OCI-LY1 (cell line): ENCODE measurements around the gene PHF14.
"Not testable (repeated sequence)": the region's sequence is repeated elsewhere in the genome, so short reads cannot be mapped to it uniquely, and the experiment has no call there.

Experiments
- H2AFZ ChIP-seq: fragments of 200-600 bp; sonication (generic), shearing (Covaris generic); 2 replicates; pipeline ENCODE4 v1.6.0; 2014; ENCODE audit warnings: antibody characterized with exemption, mild to moderate bottlenecking, low read length
- H3F3A ChIP-seq: fragments of 200-600 bp; sonication (generic), shearing (Covaris generic); 2 replicates; pipeline ENCODE4 v1.6.0; 2014; ENCODE audit warnings: mild to moderate bottlenecking, antibody characterized with exemption, low read length, moderate library complexity; ENCODE audit not compliant: insufficient read depth
- H3K27ac ChIP-seq: fragments of 200-600 bp; sonication (generic); 2 replicates; pipeline ENCODE4 v1.5.1; 2014; ENCODE audit warnings: low read length, mixed run types, mild to moderate bottlenecking, low read depth; ENCODE audit not compliant: poor library complexity, severe bottlenecking
- H3K27me3 ChIP-seq: fragments of 200-600 bp; sonication (generic); 2 replicates; pipeline ENCODE4 v1.6.0; 2014; ENCODE audit warnings: antibody characterized with exemption, mild to moderate bottlenecking, low read length, moderate library complexity; ENCODE audit not compliant: insufficient read depth
- H3K36me3 ChIP-seq: fragments of 200-600 bp; sonication (generic); 2 replicates; pipeline ENCODE4 v1.6.1; 2014; ENCODE audit warnings: mild to moderate bottlenecking, antibody characterized with exemption, low read length, moderate library complexity, mixed read lengths; ENCODE audit not compliant: insufficient read depth
- H3K4me1 ChIP-seq: fragments of 200-600 bp; sonication (generic); 2 replicates; pipeline ENCODE4 v1.5.1; 2014; ENCODE audit warnings: mild to moderate bottlenecking, low read length, moderate library complexity; ENCODE audit not compliant: insufficient read depth, severe bottlenecking
- H3K4me2 ChIP-seq: fragments of 200-600 bp; sonication (generic), shearing (Covaris generic); 2 replicates; pipeline ENCODE4 v1.6.1; 2014; ENCODE audit warnings: low read length
- H3K4me3 ChIP-seq: fragments of 200-600 bp; sonication (generic); 2 replicates; pipeline ENCODE4 v1.5.1; 2014; ENCODE audit warnings: low read length, low read depth, mild to moderate bottlenecking, mixed read lengths; ENCODE audit not compliant: poor library complexity, severe bottlenecking
- H3K79me2 ChIP-seq: fragments of 200-600 bp; shearing (Covaris generic); 2 replicates; pipeline ENCODE4 v1.6.1; 2016; ENCODE audit warnings: mixed run types, low read length, mixed read lengths; ENCODE audit not compliant: insufficient read depth
- H3K9ac ChIP-seq: fragments of 200-600 bp; sonication (generic), shearing (Covaris generic); 2 replicates; pipeline ENCODE4 v1.6.1; 2014; ENCODE audit warnings: mild to moderate bottlenecking, low read length, mixed read lengths
- H3K9me2 ChIP-seq: fragments of 200-600 bp; sonication (generic), shearing (Covaris generic); 2 replicates; pipeline ENCODE4 v1.6.1; 2014; ENCODE audit warnings: low read depth, mild to moderate bottlenecking, low read length, mixed read lengths
- H3K9me3 ChIP-seq: fragments of 200-600 bp; shearing (Covaris generic); 2 replicates; pipeline ENCODE4 v1.6.1; 2014; ENCODE audit warnings: low read length, mixed read lengths
- H4K20me1 ChIP-seq: fragments of 200-600 bp; sonication (generic), shearing (Covaris generic); 2 replicates; pipeline ENCODE4 v1.6.0; 2016; ENCODE audit warnings: mild to moderate bottlenecking, low read length; ENCODE audit not compliant: insufficient read depth
- CTCF ChIP-seq: fragments of 200-600 bp; sonication (generic), shearing (Covaris generic); IDR thresholded peaks from 2 replicates; pipeline ENCODE4 v1.5.1; 2017; ENCODE audit warnings: mild to moderate bottlenecking, antibody characterized with exemption, low read length, moderate library complexity, mixed read lengths
- EZH2 ChIP-seq: fragments of 200-600 bp; sonication (generic), shearing (Covaris generic); IDR thresholded peaks from 2 replicates; pipeline ENCODE4 v1.8.0; 2017; ENCODE audit warnings: borderline replicate concordance, mixed run types, mild to moderate bottlenecking, antibody characterized with exemption, low read length, moderate library complexity, mixed read lengths

The PHF14 gene

GRCh38 chr7:10952588-10952987 lies 21.1 kb upstream of the PHF14 start:
- no peaks in the 10 kb centered on the region for H3K4me1 ChIP-seq
- H3K27ac ChIP-seq, result no peak overlapping the region
- H4K20me1 ChIP-seq, result no peaks in the 10 kb centered on the region
- H3K27me3 ChIP-seq, result no peaks in the 10 kb centered on the region
- H3K36me3 ChIP-seq, result no peaks in the 10 kb centered on the region; the same call in 1 of the 2 replicates
- no peak overlapping the region for H2AFZ ChIP-seq
- H3K9ac ChIP-seq, result no peak overlapping the region
- no peak overlapping the region for H3K4me2 ChIP-seq
- H3K9me3 ChIP-seq, result no peaks in the 10 kb centered on the region
- no peak overlapping the region for H3K4me3 ChIP-seq
- no peaks in the 10 kb centered on the region for H3K79me2 ChIP-seq
- TF ChIP-seq EZH2 (no peak), CTCF (no peak)
- H3K9me2 ChIP-seq, result no peaks in the 10 kb centered on the region
- no peaks in the 10 kb centered on the region for H3F3A ChIP-seq

GRCh38 chr7:10953078-10953750 lies 20.5 kb upstream of the PHF14 start:
- H3K27ac ChIP-seq, H3K36me3 ChIP-seq, H3K9me3 ChIP-seq, H3K27me3 ChIP-seq, H3K4me3 ChIP-seq, H3K4me2 ChIP-seq, H3K9ac ChIP-seq, H3K4me1 ChIP-seq, H4K20me1 ChIP-seq, H3F3A ChIP-seq, H3K79me2 ChIP-seq, H3K9me2 ChIP-seq, H2AFZ ChIP-seq: not testable (repeated sequence)

- no peak overlapping the region for H3K9ac ChIP-seq
- no peaks in the 10 kb centered on the region for H3K9me3 ChIP-seq
These were observed 17.1 kb upstream of the PHF14 start for GRCh38 chr7:10956528-10956927.

GRCh38 chr7:10960242-10960641 lies 13.4 kb upstream of the PHF14 start:
- H3K4me3 ChIP-seq, H3K9ac ChIP-seq, H3K9me2 ChIP-seq, H2AFZ ChIP-seq, H4K20me1 ChIP-seq, H3K9me3 ChIP-seq, H3K79me2 ChIP-seq, H3K27me3 ChIP-seq, H3K36me3 ChIP-seq, H3F3A ChIP-seq, H3K4me1 ChIP-seq, H3K27ac ChIP-seq, H3K4me2 ChIP-seq: not testable (repeated sequence)

More at GRCh38 chr7:10956528-10956927, 17.1 kb upstream of the PHF14 start:
- no peaks in the 10 kb centered on the region for H4K20me1 ChIP-seq
- no peaks in the 10 kb centered on the region for H3K9me2 ChIP-seq
- H3K4me2 ChIP-seq, result no peak overlapping the region
- H3K4me3 ChIP-seq, result no peak overlapping the region
- no peaks in the 10 kb centered on the region for H3K79me2 ChIP-seq
- no peak overlapping the region for H3K27ac ChIP-seq
- H3K36me3 ChIP-seq, result no peaks in the 10 kb centered on the region; the same call in 1 of the 2 replicates
- H3K27me3 ChIP-seq, result no peaks in the 10 kb centered on the region
- TF ChIP-seq CTCF (no peak), EZH2 (no peak)
- H3F3A ChIP-seq, result no peaks in the 10 kb centered on the region
- H3K4me1 ChIP-seq, result no peaks in the 10 kb centered on the region
- no peak overlapping the region for H2AFZ ChIP-seq

GRCh38 chr7:10965016-10965415 lies 8.7 kb upstream of the PHF14 start:
- H3K79me2 ChIP-seq, H3K36me3 ChIP-seq, H2AFZ ChIP-seq, H3K4me1 ChIP-seq, H3K27me3 ChIP-seq, H3F3A ChIP-seq, H3K9me2 ChIP-seq, H3K4me3 ChIP-seq, H3K4me2 ChIP-seq, H4K20me1 ChIP-seq, H3K27ac ChIP-seq, H3K9ac ChIP-seq: not testable (repeated sequence)
- H3K9me3 ChIP-seq, result peaks cover 10% of the 10 kb centered on the region
